Transverse colon (tissue), 3 donors: ENCODE measurements around the gene PTPN11.

Source experiments
- POLR2A ChIP-seq: fragments of 450-650 bp; IDR thresholded peaks from one replicate; pipeline ENCODE4 v1.6.1; 2016; ENCODE audit warnings: antibody characterized with exemption, mild to moderate bottlenecking, moderate library complexity
- TF ChIP-seq, protein P1 (sequence below), 5 experiments: fragments of 200-600 bp in 3 of 5; fragments of 450-650 bp in 2 of 5; sonication (generic) in 3 of 5; IDR thresholded peaks; 1 replicate in 2 of 5; 2 replicates in 3 of 5; pipeline ENCODE4 v1.5.1; 2016 to 2017; ENCODE audit warnings: antibody characterized with exemption in 5 of 5, inconsistent platforms in 3 of 5, mild to moderate bottlenecking in 2 of 5, moderate library complexity in 1 of 5

DNA sequence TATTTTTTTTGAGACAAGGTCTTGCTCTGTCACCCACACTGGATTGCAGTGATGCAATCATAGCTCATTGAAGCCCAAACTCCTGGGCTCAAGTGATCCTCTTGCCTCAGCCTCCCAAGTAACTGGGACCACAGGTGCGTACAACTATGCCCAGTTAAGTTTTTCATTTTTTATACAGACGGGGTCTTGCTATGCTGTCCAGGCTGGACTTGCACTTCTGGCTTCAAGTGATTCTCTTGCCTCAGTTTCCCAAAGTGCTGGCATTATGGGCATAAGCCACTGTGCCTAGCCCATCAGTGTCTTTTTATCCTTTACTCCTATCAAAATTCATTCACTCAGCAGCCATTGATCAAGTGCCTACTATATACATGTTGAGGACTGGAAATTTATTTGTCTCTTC, 9.0 kb downstream of the PTPN11 start:
- TF ChIP-seq POLR2A, result no peak
- TF ChIP-seq, protein P1, sequence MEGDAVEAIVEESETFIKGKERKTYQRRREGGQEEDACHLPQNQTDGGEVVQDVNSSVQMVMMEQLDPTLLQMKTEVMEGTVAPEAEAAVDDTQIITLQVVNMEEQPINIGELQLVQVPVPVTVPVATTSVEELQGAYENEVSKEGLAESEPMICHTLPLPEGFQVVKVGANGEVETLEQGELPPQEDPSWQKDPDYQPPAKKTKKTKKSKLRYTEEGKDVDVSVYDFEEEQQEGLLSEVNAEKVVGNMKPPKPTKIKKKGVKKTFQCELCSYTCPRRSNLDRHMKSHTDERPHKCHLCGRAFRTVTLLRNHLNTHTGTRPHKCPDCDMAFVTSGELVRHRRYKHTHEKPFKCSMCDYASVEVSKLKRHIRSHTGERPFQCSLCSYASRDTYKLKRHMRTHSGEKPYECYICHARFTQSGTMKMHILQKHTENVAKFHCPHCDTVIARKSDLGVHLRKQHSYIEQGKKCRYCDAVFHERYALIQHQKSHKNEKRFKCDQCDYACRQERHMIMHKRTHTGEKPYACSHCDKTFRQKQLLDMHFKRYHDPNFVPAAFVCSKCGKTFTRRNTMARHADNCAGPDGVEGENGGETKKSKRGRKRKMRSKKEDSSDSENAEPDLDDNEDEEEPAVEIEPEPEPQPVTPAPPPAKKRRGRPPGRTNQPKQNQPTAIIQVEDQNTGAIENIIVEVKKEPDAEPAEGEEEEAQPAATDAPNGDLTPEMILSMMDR (IDR thresholded peaks at IDR 0.05), result no peak
